GM12872 (cell line): ENCODE measurements around the gene GPC6.

Experiments used
- TF ChIP-seq, protein P1 (sequence below): IDR thresholded peaks from 3 replicates; pipeline ENCODE4 v1.5.1; 2011; ENCODE audit warnings: low read depth, mild to moderate bottlenecking, low read length, moderate library complexity; ENCODE audit not compliant: insufficient read depth

The GPC6 gene

DNA sequence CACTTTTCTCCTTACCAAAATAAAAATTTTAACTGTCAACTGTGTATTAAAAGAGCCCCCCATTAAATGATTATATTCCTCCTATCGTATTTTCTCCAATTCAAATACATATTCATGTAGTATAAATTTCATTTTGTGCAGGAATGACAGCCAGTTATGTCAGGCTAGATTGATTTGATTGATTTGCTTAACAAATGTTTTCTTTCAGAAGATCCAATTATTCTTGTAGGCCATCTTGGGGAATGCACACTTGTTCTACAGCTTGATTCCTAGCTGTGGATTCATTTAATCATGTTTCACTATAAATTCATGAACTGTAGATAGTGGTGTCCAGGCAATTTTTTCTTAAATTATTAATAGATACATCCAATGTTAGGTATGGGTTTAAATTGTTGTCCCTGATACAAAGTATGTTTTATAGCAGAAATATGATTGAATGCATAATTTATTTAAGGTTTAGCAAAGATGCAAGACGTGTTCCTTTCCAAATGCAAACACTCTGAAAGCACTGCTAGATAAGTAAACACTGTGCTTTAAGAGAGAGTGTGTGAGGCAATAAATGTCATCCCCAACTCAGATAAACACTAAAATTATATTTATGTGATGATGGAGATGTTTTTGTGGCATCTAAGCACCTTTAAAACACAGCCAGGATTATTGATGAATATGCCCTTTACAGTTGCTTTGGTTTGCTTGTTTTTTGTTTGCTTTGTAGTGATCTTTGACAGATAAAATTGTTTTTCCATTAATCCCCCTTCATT, 721.7 kb downstream of the GPC6 start:
- TF ChIP-seq, protein P1, sequence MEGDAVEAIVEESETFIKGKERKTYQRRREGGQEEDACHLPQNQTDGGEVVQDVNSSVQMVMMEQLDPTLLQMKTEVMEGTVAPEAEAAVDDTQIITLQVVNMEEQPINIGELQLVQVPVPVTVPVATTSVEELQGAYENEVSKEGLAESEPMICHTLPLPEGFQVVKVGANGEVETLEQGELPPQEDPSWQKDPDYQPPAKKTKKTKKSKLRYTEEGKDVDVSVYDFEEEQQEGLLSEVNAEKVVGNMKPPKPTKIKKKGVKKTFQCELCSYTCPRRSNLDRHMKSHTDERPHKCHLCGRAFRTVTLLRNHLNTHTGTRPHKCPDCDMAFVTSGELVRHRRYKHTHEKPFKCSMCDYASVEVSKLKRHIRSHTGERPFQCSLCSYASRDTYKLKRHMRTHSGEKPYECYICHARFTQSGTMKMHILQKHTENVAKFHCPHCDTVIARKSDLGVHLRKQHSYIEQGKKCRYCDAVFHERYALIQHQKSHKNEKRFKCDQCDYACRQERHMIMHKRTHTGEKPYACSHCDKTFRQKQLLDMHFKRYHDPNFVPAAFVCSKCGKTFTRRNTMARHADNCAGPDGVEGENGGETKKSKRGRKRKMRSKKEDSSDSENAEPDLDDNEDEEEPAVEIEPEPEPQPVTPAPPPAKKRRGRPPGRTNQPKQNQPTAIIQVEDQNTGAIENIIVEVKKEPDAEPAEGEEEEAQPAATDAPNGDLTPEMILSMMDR = no peak

- TF ChIP-seq, protein P1 = no peak
Measured at GRCh38 chr13:93951108-93951507, 724.5 kb downstream of the GPC6 start.

- TF ChIP-seq, protein P1 = no peak
Measured at GRCh38 chr13:93951951-93952350, 725.3 kb downstream of the GPC6 start.

DNA sequence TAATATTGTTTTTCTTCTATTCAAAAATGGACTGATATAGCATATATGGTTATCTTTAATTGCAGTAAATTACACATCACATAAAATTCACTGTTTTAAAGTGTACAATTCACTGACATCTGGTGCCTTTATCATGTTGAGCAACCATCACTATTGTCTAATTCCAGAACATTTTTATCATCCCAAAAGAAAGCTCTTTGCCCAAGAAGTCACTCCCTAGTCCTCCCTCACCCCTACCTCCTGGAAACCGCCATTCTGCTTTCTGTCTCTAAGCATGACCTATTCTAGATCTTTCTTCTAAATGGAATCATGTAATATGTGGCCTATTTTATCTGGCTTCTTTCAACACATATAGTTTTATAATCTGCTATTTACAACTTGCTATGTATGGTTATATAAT, 727.2 kb downstream of the GPC6 start:
- TF ChIP-seq, protein P1 = no peak

DNA sequence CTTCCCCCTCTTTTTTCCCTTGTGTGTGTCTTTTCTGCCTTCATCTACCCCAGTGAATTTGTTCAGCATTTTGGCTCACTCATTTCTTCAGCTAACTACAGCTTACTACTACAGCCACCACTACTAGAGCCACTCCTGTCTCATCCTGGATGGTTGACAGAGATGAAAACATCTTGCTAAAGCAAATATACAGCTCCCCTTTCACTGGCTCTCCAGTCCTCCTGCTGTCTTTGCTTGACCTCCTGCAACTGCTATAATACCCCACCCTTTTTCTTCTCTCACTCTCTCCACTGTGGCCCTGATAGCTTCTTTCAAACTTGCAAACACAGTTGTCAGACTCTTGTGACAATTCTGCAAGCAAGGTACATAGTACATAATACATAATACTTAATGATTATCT, 729.3 kb downstream of the GPC6 start:
- TF ChIP-seq, protein P1 = no peak

- TF ChIP-seq, protein P1 = no peak
Measured at GRCh38 chr13:93956426-93956825, 729.8 kb downstream of the GPC6 start.

GRCh38 chr13:93957371-93957770, 730.8 kb downstream of the GPC6 start:
- TF ChIP-seq, protein P1 = no peak
